C4-2B (cell line): ENCODE results near the gene UQCC5.

Source experiments
- H3K27ac ChIP-seq: fragments of 450-650 bp; 2 replicates; pipeline ENCODE4 v1.5.1; 2017
- CTCF ChIP-seq: fragments of 450-650 bp; conservative IDR thresholded peaks from 2 replicates; pipeline ENCODE4 v1.5.1; 2017; ENCODE audit warnings: mild to moderate bottlenecking
- ZFX ChIP-seq: fragments of 450-650 bp; IDR thresholded peaks from 2 replicates; pipeline ENCODE4 v1.6.1; 2017

Gene UQCC5

GRCh38 chr3:52490939-52491526 lies 45.4 kb upstream of the UQCC5 start:
- no peak overlapping the region for H3K27ac ChIP-seq

GRCh38 chr3:52492059-52492458 lies 44.3 kb upstream of the UQCC5 start:
- no peak overlapping the region for H3K27ac ChIP-seq
- no peak for TF ChIP-seq CTCF
- TF ChIP-seq ZFX, result no peak

More at GRCh38 chr3:52490939-52491526, 45.4 kb upstream of the UQCC5 start:
- TF ChIP-seq ZFX (no peak), CTCF (no peak)

- no peak for TF ChIP-seq ZFX
- no peak for TF ChIP-seq CTCF
- H3K27ac ChIP-seq, result no peak overlapping the region
These were observed 43.0 kb upstream of the UQCC5 start for GRCh38 chr3:52493232-52494017.

- TF ChIP-seq CTCF, result no peak
- no peak for TF ChIP-seq ZFX
- H3K27ac ChIP-seq, result no peak overlapping the region
These were observed 42.0 kb upstream of the UQCC5 start for GRCh38 chr3:52494445-52494844.

GRCh38 chr3:52494886-52495495 lies 41.4 kb upstream of the UQCC5 start, which contains the start of gene STAB1:
Gene STAB1 (plus strand): TSS chr3:52495338. CDS start chr3:52495414, 76 bp downstream.
- H3K27ac ChIP-seq, result no peak within 1 kb of the TSS
- TF ChIP-seq ZFX, result no peak
- TF ChIP-seq CTCF, result no peak

GRCh38 chr3:52495777-52496602 lies 40.4 kb upstream of the UQCC5 start:
- H3K27ac ChIP-seq, result no peak overlapping the region
- TF ChIP-seq ZFX, result no peak
- no peak for TF ChIP-seq CTCF
